Tongue (tissue), 2 donors: Measurements from ENCODE around the gene LUC7L3. TPM values are rescaled to one million over a fixed set of nuclear protein-coding genes. Genes with fewer than 3 reads are reported as not detected.
A peak's percentile ranks its signal among the peaks of the same experiment; 100 is the strongest.

ENCODE experiments used
- DNase-seq: peaks from one replicate; pipeline ENCODE4 v3.0.0-alpha.2; 2015
- total RNA-seq: library from RNA; depleted of rRNA; stranded (reverse); fragments of >200 nt; gene quantifications from one replicate; pipeline ENCODE4 v1.2.3, GENCODE V29; 2014

LUC7L3 gene
- total RNA-seq, 1 donor from 2014 or later = 91.0 TPM

GRCh38 chr17:50685691-50686493 is 33.5 kb upstream of the LUC7L3 start:
- DNase-seq = no peak

GRCh38 chr17:50686494-50687199 is 32.8 kb upstream of the LUC7L3 start:
- DNase-seq = peak; percentile 56

- DNase-seq = no peak
Measured at GRCh38 chr17:50687200-50688066, 32.0 kb upstream of the LUC7L3 start.

- no peak for DNase-seq
Measured at GRCh38 chr17:50688245-50688644, 31.2 kb upstream of the LUC7L3 start.

- DNase-seq = no peak
Measured at GRCh38 chr17:50689251-50689650, 30.2 kb upstream of the LUC7L3 start.

- DNase-seq = peak; percentile 59
Measured at GRCh38 chr17:50689956-50690886, 29.2 kb upstream of the LUC7L3 start.

GRCh38 chr17:50690887-50691549 is 28.4 kb upstream of the LUC7L3 start:
- DNase-seq = no peak

GRCh38 chr17:50691550-50692447 is 27.6 kb upstream of the LUC7L3 start:
- no peak for DNase-seq

GRCh38 chr17:50692448-50693035 is 26.9 kb upstream of the LUC7L3 start:
- DNase-seq = no peak

GRCh38 chr17:50693036-50693682 is 26.2 kb upstream of the LUC7L3 start:
- no peak for DNase-seq

GRCh38 chr17:50696365-50696879 is 23.0 kb upstream of the LUC7L3 start:
- no peak for DNase-seq

GRCh38 chr17:50697062-50697461 is 22.3 kb upstream of the LUC7L3 start:
- DNase-seq = no peak

- DNase-seq = no peak
Measured at GRCh38 chr17:50697663-50698272, 21.6 kb upstream of the LUC7L3 start.

GRCh38 chr17:50699410-50699809 is 20.0 kb upstream of the LUC7L3 start:
- no peak for DNase-seq

GRCh38 chr17:50703162-50703561 is 16.2 kb upstream of the LUC7L3 start:
- no peak for DNase-seq

- DNase-seq = peak; percentile 97
Measured at GRCh38 chr17:50707289-50708049, 11.9 kb upstream of the LUC7L3 start, which contains the start of gene ANKRD40. Gene ANKRD40 (minus strand): TSS chr17:50707914. CDS start chr17:50707654, 260 bp downstream.
